ENCODE measurements around the gene MED12L. TPM values are rescaled to one million over a fixed set of nuclear protein-coding genes. Genes with fewer than 3 reads are reported as not detected.
"Not testable (repeated sequence)": the region's sequence is repeated elsewhere in the genome, so short reads cannot be mapped to it uniquely, and the experiment has no call there.

MED12L gene
- total RNA-seq, 4 donors from 2014 or later: 0.51 to 12.7 (median 3.1) TPM

DNA sequence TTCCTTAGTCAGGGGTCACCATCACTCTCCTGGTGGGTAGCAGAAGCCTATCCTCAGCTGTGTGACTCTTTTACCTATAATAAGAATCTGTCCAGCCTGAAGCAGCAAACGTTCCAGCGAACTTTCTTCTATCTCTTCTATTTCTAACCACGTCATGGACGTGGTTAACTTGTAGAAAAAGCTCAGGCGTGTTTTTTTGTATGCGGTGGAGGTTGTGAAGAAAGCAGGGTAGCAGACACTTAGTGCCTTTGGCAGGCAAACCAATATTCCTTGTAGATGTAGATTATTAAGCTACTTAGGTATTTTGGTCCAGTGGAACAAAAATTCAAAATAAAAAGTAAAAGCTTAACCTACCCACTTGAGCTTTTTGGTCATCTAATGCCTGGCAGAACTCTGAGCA is 149.4 kb downstream of the MED12L start:
- TF ChIP-seq POLR2A (IDR thresholded peaks at IDR 0.05): no peak
- no peak for TF ChIP-seq CTCF (IDR thresholded peaks at IDR 0.05)
- Histone ChIP-seq H3K9me3 (no peaks in the 10 kb centered on the region), H3K36me3 (no peaks in the 10 kb centered on the region), H3K27ac (peak overlapping the region; percentile 28 to 29), H3K27me3 (no peaks in the 10 kb centered on the region), H3K4me1 (no peaks in the 10 kb centered on the region), H3K4me3 (no peak overlapping the region)
- intact Hi-C loops (cut with DNase I; ENCODE audit: low total_unique reads): no loop called here
- DNase-seq: no peak

DNA sequence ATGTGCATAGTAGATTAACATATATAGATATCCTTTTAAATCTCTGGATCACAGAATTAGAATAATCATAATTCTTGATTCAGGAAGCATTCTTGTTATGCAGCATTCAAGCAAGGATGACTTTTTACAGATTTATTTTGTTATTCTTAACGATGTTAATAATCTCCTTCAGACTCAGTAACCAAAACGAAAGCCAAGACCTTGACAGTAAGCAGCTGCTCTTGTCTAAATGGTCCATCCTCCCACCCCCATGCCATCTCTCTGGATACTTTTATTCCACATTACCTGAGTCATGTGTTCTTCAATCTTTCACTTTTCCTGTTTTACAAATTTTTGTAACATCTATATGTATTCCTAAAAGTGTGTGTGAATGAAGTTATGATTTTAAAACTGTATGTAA is 150.9 kb downstream of the MED12L start:
- peak in 1 of 2 donors; percentile 42 for DNase-seq
- Histone ChIP-seq H3K27me3 (no peaks in the 10 kb centered on the region), H3K4me1 (no peaks in the 10 kb centered on the region), H3K9me3 (no peaks in the 10 kb centered on the region), H3K27ac (peak overlapping the region in 1 of 2 donors; percentile 28), H3K36me3 (no peaks in the 10 kb centered on the region), H3K4me3 (no peak overlapping the region)
- intact Hi-C loops (cut with DNase I; ENCODE audit: low total_unique reads): no loop called here
- TF ChIP-seq CTCF (IDR thresholded peaks at IDR 0.05) (no peak), POLR2A (IDR thresholded peaks at IDR 0.05) (no peak)

GRCh38 chr3:151236736-151237135 is 151.3 kb downstream of the MED12L start:
- no peak for DNase-seq
- no peak for TF ChIP-seq POLR2A (IDR thresholded peaks at IDR 0.05)
- no peak for TF ChIP-seq CTCF (IDR thresholded peaks at IDR 0.05)
- Histone ChIP-seq H3K27me3 (no peaks in the 10 kb centered on the region), H3K4me1 (no peaks in the 10 kb centered on the region), H3K4me3 (no peak overlapping the region), H3K36me3 (no peaks in the 10 kb centered on the region), H3K9me3 (no peaks in the 10 kb centered on the region), H3K27ac (peak overlapping the region in 1 of 2 donors; percentile 28)
- intact Hi-C loops (cut with DNase I; ENCODE audit: low total_unique reads): no loop called here

- H3K9me3 ChIP-seq; intact Hi-C loops (cut with DNase I; ENCODE audit: low total_unique reads); H3K36me3 ChIP-seq; H3K4me3 ChIP-seq; H3K27ac ChIP-seq; DNase-seq; H3K27me3 ChIP-seq; H3K4me1 ChIP-seq: not testable (repeated sequence)
These were observed 156.5 kb downstream of the MED12L start for GRCh38 chr3:151242006-151242405.

DNA sequence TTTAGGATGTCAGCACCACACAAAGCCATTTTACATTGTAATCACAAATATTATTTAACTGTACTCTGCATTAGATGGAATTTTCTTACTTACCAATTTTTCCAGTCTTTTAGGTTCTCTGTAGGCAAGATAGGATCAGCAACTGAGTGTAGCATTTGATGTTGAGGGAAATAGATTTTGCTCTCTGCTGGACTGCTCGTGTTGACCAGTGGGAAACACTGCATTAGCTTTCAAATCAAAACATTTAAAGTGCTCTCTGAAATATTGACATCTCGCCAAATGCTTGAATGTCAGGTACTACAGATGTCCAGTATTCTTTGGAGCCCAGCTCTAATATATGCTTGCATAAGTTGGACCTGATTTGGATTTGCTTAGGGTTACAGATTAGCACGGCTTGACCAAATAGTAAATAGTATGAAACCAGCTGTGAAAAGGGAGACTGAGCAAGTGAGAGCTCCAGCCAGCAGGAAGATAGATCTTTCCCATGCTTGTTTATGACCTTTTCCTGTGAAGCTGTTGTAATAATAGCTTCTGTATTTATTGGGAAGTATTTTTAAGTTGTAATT is 163.4 kb downstream of the MED12L start:
- peak overlapping the region in 1 of 2 donors; percentile 23 for H3K27ac ChIP-seq
- H3K36me3 ChIP-seq: no peaks in the 10 kb centered on the region
- no peak overlapping the region for H3K4me3 ChIP-seq
- intact Hi-C loops (cut with DNase I; ENCODE audit: low total_unique reads): no loop called here
- H3K27me3 ChIP-seq: no peaks in the 10 kb centered on the region
- TF ChIP-seq POLR2A (IDR thresholded peaks at IDR 0.05): no peak
- no peak for TF ChIP-seq CTCF (IDR thresholded peaks at IDR 0.05)
- no peaks in the 10 kb centered on the region for H3K9me3 ChIP-seq
- H3K4me1 ChIP-seq: no peaks in the 10 kb centered on the region
- DNase-seq: no peak

- Histone ChIP-seq H3K4me1 (peaks cover 0 to 3% of the 10 kb centered on the region in 2 donors), H3K36me3 (no peaks in the 10 kb centered on the region), H3K27ac (peak overlapping the region in 1 of 2 donors; percentile 12), H3K27me3 (no peaks in the 10 kb centered on the region), H3K9me3 (no peaks in the 10 kb centered on the region), H3K4me3 (no peak overlapping the region)
- TF ChIP-seq CTCF (IDR thresholded peaks at IDR 0.05) (no peak), POLR2A (IDR thresholded peaks at IDR 0.05) (no peak)
- intact Hi-C loops (cut with DNase I; ENCODE audit: low total_unique reads): no loop called here
- no peak for DNase-seq
These were observed 171.3 kb downstream of the MED12L start for GRCh38 chr3:151256749-151257148.
